Inflammatory macrophage treated with lipopolysaccharide for 4 hours (primary cell): ENCODE data around the gene CUTC.
A peak's percentile ranks its signal among the peaks of the same experiment; 100 is the strongest.
"Not testable (repeated sequence)": the region's sequence is repeated elsewhere in the genome, so short reads cannot be mapped to it uniquely, and the experiment has no call there.

Experiments used
- DNase-seq: peaks from one replicate; pipeline ENCODE4 v3.0.0-alpha.2; 2020

Gene CUTC

DNA sequence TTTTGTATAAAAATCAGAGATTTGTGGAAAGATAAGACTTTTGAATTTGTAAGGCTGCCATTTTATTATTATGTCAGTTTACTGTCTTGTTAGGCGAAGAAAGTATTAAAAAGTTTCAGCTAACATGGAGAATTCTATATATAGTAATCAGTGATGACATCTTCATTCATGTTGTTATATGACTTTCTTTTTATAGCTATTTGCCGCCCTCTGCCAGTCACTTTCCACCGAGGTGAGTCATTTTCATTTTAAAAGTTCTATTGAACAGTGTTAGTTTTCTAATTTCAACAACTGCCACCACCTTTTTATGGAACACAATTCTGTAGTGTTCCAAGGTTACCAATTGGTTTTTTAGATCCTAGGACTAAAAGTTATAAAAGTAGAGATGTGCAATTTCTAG, 11.8 kb downstream of the CUTC start:
- no peak for DNase-seq

DNA sequence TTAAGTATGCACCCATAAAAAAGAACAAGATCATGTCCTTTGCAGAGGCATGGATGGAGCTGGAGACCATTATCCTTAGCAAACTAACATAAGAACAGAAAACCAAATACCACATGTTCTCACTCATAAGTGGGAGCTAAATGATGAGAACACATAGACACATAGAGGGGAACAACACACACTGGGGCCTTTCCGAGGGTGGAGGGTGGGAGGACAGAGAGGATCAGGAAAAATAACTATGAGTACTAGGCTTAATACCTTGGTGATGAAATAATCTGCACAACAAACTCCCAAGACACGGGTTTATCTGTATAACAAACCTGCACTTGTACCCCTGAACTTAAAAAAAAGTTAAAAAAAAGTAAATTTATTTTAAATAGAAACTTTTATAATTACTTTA, 14.1 kb downstream of the CUTC start:
- DNase-seq, result not testable (repeated sequence)

DNA sequence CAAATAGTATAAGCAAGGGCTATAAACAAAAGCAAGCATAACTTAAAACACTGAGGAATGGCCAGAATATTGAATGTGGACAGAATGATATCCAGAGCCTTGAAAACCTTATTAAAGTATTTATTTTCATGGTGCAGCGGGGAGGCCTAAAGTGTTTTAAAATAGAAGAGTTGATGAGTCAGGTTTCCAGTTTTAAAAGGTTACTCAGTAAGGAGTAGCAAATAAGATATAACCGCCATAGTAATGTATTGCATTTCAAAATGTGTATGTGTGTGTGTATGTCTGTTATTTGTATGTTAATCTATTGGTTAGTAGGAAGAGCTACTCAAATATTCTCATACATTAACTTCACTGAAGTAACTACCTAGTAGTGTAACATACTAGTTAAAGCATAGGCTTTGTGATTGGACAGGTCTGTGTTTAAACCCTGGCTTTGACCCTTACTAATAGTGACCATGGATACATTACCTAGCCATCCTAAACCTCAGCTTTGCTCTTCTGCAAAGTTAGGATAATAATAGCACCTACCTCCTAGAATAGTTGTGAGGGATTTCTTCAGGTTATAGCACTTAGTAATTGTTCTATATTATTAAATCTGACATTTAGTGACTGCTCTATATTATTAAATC, 16.9 kb downstream of the CUTC start:
- no peak for DNase-seq

- DNase-seq, result peak; percentile 66
These were observed 18.6 kb downstream of the CUTC start for GRCh38 chr10:99750641-99751040.

DNA sequence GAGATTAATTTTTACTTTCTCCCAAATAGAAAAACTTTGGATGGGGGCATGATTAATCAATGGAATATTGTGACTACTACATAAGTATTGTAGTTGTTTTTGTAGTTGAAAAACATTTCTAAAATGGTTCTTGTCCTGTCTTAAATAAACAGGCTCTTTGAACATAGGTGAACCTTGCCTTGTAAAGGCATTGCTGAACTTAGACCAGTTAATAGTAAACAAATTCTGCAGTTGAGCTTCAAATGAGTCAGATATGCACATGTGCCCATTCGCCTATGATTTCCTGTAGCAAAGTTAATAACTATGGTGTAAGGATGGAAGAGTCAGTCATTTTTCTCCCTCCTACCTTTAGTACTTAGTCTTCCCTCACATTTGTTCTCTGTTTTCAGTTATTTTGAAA, 22.6 kb downstream of the CUTC start:
- DNase-seq, result no peak

- DNase-seq, result no peak
These were observed 24.1 kb downstream of the CUTC start for GRCh38 chr10:99756159-99756558.

DNA sequence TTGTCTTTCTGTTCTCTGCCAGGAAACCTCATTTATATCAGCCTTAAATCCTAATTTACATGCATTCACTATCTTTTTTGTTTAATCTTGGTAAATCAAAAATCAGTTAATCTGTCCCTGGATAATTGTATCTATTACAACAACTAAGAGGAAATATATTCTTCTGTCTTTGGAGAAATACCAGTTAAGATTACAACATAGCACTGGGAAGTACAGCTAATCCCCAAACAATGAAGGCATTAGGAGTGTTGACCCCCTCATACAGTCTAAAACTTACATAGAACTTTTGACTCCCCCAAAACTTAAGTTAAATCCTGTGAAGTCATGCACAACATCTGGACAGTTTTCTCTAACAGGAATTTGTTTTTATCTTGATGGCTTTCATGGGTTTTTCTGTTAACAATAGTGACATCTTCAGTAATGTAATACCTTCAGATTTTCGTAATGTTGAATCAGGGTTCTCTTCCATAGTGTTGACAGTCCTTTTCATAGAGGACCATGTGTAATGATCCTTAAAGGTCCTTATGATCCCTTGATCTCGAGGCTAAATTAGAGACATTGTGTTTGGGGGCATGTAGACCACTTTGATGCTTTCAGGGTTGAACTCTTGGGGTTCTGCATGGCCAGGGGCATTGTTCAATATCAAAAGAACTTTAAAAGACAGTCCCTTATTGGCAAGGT, 26.3 kb downstream of the CUTC start:
- no peak for DNase-seq

GRCh38 chr10:99760321-99760720, 28.3 kb downstream of the CUTC start:
- no peak for DNase-seq

DNA sequence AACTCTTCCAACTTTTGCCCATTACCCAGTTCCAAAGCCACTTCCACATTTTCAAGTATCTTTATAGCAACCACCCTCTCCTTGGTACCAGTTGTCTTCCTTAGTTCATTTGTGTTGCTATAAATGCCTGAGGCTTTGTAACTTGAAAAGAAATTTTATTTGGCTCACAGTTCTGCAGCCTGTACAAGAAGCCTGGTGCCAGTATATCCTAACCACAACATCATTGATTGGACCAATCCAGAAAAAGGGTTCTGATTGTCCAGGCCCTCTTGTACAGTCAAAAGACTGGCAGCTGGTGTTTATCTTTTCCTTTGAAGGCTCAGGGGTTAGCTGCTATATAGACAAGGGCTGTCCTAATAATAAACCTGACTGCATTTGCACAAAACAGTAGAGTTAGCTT, 29.3 kb downstream of the CUTC start:
- no peak for DNase-seq

GRCh38 chr10:99765672-99766301, 33.8 kb downstream of the CUTC start:
- no peak for DNase-seq

DNA sequence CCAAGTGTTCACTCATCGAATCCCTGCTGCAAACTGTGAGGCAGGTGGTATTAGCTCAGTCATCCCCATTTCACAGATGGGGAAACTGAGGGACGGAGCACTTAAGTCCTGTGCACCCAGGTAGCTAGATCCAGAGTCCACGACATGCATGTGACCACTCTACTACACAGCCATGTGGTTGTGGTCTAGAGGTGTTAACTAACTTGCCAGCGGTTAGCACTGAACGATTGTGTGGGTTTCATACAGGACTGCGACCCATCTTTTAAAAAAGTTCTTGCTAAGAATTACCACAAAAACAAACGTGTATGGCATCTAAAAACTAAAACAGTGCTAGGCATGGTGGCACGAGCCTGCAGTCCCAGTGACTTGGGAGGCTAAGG, 34.3 kb downstream of the CUTC start:
- no peak for DNase-seq

GRCh38 chr10:99767901-99768300, 35.9 kb downstream of the CUTC start:
- no peak for DNase-seq

DNA sequence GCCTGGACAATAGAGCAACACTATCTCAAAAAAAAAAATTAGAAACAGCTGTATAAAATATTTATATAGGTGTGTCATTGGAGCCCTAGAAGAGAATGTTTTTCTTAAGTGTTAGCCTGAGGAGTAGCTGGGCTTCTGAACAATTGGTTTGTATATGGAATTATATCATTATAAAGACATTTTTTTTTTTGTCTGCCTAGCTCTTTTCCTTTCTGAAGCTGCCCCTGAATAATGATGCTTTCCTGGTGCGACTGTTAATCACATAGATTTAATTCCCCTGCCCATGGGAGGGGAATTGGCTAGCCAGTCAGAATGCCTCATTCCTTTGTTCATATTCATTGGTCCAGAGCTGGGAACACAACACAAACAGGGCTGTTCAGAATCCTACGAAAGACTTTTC, 36.5 kb downstream of the CUTC start:
- no peak for DNase-seq

- peak; percentile 43 for DNase-seq
These were observed 37.7 kb downstream of the CUTC start for GRCh38 chr10:99769706-99770105.

GRCh38 chr10:99770408-99771045, 38.5 kb downstream of the CUTC start:
- DNase-seq, result no peak

- peak; percentile 82 for DNase-seq
These were observed 43.8 kb downstream of the CUTC start for GRCh38 chr10:99775850-99776249.

- peak; percentile 19 for DNase-seq
These were observed 46.1 kb downstream of the CUTC start for GRCh38 chr10:99777918-99778714.

- DNase-seq, result peak; percentile 53
These were observed 47.3 kb downstream of the CUTC start for GRCh38 chr10:99779335-99779734.

DNA sequence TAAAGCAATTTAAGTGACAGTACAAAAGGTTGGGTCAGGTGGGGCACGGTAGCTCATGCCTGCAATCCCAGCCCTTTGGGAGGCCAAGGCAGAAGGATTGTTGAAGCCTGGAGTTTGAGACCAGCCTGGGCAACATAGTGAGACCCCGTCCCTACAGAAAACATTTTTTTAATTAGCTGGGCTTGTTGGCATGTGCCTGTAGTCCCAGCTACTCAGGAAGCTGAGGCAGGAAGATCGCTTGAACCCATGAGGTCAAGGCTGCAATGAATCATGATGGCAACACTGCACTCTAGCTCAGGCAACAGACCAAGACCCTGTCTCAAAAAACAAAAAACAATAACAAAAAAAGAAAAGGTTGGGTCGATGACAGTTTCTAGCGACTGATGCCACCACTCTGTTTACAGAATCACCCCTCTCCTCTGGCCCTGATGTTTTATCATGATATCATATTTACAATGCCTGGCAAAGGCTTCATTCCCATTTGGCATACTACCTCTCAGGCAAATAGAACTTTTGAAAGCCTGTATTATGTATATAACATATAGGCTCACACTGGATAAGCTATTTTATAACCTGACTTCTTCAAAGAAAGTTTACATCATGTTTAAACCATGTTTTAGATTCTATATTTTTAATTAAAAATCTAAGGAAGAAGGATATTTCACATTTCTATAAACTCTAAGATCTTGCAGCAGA, 49.8 kb downstream of the CUTC start:
- DNase-seq, result no peak

DNA sequence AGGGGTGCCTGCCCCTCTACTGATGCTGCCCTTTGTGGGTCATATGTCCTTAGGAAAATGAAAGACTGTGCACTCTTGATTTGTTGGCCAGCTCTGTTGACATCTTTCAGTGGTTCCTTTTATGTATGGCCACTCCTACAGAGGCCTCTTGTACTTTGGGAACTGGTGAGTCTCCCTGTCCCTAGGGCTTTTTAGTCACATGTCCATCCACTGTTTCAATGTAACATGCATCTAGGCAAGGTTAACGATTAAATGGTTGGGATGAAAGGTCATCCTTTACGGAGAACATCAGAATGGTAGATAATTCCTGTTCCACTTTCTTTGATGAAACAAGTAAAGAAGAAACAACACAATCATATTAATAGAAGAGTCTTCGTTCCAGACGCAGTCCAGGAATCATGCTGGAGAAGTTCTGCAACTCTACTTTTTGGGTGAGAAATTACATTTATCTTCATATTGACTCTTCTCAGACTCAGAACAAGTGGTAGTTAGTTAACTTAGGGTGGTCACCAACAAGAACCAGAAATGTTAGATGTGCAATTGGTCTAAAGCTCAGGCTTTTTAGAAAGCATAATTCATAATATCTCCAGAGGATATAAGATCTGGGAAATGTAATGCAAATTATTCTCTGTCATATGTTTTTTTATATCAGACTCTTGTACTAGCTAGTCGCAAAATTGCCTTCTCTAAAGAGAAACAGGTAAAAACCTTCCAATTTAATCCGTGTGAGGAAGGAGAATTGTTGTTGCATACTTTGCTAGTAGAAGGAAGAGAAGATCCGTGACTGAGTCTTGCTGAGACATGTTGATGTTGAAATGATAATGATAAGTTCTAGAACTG, 50.6 kb downstream of the CUTC start, which contains the start of gene ABCC2:
Gene ABCC2, plus strand, starts transcription at position 194 of the 840 bp plus-strand sequence. Its CDS starts 205 bp downstream, at position 399.
- DNase-seq, result peak; percentile 33

DNA sequence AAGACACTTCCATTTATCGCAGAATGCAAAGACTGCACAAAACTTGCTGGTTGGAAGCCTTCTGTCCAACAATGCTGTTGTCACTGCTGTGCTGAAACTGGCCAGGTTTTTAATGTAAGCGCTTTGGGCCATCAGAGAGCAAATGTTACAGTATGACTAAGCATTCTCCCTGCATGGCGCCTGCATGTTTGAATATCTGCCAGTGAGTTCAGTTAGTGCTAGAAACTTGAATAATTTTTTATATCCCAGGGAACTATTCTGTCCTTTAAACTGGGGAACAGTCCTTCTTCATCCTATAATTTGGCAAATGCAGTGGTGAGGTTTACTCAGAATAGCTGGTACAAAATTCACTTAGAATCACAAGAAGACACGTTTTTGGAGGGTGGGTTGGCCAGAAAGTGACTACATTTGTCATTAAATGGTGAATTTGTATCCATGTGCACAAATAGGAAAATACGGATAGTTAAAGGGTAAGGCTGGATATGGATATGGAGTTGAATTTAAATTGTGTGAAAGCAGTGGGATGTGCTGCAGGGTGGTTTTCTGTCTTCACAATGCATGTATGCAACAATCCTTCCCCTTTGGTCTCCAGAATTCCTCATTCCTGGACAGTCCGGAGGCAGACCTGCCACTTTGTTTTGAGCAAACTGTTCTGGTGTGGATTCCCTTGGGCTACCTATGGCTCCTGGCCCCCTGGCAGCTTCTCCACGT, 52.1 kb downstream of the CUTC start:
- DNase-seq, result no peak
